Pons (tissue), 1 donor: ENCODE measurements around the gene BZW1.

Source experiments
- DNase-seq: peaks from one replicate; pipeline ENCODE4 v3.0.0-alpha.2; 2016; ENCODE audit warnings: low spot score

Gene BZW1

GRCh38 chr2:200839513-200839912, 27.8 kb downstream of the BZW1 start:
- DNase-seq, result no peak

DNA sequence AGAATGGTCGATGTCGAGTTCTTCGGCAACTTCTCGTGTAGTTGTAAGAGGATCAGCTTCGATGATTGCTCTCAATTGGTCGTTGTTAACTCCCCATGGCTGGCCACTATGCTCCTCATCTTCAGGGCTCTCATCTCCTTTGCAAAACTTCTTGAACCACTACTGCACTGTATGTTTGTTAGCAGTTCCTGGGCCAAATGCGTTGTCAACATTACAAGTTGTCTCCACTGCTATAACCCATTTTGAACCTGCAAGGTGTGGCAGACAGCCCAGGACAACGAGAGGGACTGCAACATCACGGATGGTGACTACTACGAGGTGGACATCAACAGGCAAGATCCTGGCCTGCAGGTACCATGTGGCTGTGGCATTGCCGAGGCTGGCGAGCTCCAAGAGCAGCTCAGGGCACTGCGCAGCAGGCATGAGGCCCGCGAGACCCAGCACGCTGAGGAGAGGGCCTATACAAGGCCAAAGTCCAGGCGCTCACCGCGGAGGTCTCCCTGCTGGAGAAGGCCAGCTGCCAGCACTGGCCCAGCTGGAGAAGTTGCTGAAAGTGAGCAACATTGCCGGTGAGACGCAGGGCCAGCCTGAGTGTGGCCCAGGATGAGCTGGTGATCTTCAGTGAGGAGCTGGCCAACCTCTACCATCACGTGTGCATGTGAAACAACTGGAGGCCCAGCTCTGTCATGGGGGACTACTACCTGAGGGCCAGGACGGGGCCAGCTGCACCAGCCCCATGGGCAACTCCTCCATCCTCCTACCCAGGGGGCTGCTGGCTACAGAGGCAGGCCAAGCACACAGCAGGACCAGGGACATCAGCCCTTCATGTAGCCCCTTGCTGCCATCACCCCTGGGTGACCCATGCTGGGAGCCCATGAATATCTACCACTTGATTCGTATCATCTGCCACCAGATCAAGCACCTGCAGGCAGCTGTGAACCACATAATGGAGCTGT, 32.6 kb downstream of the BZW1 start:
- DNase-seq, result no peak

DNA sequence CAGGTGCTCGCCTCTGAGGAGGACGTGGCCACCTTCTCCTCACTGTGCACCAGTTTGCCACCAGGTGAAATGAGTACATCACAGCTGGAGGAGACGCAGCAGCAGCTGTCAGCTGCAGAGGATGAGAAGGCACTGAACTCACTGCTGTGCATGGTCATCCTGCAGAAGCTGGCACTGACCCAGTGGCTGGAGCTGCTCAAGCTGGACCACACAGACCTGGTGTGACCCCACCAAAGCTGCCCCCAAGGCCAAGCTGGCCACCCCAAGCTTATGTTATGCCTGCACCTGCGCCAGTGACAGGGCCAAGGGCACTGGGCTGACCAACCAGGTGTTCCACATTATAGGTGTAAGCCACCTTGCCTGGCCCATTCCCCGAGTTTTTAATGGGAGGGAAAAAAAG, 33.5 kb downstream of the BZW1 start:
- no peak for DNase-seq

DNA sequence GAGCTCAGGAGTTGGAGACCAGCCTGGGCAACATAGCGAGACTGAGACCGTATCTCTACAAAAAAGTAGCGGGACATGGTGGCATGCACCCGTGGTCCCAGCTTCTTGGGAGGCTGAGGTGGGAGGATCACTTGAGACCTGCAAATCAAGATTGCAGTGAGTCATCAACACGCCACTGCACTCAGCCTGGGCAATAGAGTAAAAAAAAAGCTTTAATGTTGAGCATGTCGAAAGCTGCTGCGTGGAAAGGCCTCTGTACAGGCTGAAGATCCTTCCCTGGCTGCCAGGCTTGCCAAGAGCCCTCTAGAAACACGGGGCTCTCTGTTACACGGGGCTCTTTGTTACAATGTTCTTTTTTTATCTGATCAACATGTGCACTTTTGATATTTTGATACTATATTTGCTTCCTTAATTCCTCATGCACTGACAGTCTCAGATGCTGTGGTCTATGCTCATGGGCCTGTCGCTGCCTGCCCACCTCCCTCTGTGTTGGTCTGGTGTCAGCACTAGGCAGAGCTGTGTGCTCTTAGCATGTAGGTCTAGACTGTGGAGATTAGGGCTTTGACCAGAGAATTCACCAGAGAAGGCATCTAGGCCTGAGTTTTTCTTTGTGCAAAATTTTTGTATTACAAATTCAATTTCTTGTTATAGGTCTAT, 34.1 kb downstream of the BZW1 start:
- DNase-seq, result no peak

DNA sequence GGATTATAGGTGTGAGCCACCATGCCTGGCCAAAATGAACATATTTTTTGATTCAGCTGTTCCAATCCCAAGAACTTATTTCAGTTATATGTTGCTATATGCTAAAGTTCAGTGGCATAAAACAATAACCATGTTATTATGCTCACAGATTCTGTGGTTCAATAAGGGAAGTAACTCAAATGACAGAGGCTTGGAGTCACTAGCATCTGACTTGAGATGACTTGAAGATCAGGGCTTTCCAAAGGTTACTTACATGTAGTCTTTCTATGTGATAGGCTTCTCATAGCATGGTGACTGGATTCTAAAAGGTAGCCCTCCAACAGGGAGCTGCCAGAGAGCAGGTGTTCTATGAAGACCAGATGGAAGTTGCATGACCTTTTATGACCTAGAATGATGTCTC, 35.6 kb downstream of the BZW1 start:
- DNase-seq, result no peak

GRCh38 chr2:200847939-200848338, 36.2 kb downstream of the BZW1 start:
- no peak for DNase-seq

DNA sequence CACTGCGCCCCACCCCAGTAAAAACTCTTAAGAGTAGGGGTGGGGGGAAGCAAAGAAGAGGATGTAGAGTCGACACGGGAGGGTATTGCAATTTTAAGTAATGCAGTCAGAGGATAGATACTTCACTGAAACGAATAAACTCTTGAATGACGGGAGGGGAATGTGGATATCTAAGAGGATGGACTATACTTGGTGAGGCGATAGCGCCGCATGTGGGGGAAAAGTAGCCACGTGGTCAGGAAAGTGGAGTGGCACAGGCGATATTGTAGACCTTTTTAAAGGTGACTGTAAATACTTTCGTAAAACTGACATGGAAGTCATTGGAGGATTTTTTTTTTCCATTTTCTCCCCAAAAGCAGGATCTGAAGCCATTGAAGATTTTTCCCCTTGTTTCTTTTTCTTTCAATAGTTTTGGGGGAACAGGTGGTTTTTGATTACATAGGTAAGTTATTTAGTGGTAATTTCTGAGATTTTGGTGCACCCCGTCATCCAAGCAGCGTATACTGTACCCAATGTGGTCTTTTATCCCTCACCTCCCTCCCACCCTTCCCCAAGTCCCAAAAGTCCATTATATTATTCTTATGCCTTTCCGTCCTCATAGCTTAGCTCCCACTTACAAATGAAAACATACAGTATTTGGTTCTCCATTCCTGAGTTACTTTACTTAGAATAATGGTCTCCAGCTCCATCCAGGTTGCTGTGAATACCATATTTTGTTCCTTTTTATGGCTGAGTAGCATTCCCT, 39.0 kb downstream of the BZW1 start:
- no peak for DNase-seq

DNA sequence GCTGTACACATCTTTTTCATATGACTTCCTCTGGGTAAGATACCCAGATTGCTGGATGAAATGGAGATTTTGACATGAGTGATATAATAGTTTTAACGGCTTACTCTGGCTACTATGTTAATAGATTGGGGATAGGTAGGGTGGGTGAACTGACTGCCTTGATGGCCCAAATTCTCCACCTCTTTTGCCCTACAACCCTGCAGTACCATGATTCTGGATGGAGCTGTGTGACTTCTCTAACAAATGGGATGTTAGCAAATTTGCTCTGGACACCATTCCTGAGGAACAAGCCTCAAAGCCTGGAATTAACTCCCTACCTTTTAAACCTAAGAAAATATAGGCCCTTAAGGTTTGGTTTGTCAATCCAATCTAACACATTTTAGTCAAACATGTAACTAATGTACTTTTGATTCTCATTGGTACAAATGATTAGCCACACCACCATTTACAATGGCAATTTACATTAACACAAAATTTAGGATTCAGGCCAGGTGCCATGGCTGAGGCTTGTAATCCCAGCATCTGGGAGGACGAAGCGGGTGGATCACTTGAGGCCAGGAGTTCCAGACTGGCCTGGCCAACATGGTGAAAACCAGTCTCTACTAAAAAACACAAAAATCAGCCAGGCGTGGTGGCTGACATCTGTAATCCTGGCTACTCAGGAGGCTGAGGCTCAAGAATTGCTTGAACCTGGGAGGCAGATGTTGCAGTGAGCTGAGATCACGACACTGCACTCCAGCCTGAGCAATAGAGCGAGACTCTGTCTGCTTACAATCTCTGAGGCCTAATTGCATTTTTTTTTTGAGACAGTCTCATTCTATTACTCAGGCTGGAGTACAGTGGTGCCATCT, 39.9 kb downstream of the BZW1 start:
- no peak for DNase-seq

- no peak for DNase-seq
Measured at GRCh38 chr2:200852605-200853004, 40.9 kb downstream of the BZW1 start.

- DNase-seq, result no peak
Measured at GRCh38 chr2:200856806-200857205, 45.1 kb downstream of the BZW1 start.

DNA sequence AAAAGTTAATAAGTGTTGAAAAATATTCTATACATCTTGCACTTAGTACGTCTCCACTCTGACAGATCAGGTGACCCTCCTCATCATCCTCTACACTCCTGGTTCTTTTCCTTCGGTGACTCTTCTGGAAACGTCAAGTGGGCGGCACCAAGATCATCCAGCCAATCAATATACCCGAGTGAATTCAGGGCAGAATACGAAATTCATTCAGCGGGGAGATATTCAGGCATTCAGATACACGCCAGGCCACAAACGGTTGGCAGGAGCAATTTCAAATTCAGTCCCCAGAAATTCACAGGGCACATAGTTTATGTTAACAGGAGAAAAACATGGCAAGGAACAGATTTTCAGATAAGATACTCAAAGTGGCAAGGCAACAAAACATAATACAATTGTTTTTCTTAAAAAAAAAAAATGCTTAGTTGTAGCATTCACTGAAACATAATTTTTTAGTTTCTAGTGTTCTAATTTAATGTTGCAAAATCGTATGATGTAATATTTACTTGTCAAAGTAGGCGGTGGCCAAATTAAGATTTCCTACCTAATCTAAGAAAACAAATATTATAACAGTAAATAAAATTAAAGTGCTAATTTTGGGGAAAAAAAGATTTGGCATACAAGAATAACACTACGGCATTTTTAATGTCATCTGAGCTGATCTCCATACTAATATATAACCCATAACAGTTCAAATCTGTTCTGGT, 48.5 kb downstream of the BZW1 start:
- peak; percentile 67 for DNase-seq

GRCh38 chr2:200861617-200862155, 50.0 kb downstream of the BZW1 start:
- peak; percentile 52 for DNase-seq

GRCh38 chr2:200862532-200863000, 50.9 kb downstream of the BZW1 start:
- DNase-seq, result peak; percentile 78

GRCh38 chr2:200863782-200864175, 52.1 kb downstream of the BZW1 start:
- peak; percentile 57 for DNase-seq

DNA sequence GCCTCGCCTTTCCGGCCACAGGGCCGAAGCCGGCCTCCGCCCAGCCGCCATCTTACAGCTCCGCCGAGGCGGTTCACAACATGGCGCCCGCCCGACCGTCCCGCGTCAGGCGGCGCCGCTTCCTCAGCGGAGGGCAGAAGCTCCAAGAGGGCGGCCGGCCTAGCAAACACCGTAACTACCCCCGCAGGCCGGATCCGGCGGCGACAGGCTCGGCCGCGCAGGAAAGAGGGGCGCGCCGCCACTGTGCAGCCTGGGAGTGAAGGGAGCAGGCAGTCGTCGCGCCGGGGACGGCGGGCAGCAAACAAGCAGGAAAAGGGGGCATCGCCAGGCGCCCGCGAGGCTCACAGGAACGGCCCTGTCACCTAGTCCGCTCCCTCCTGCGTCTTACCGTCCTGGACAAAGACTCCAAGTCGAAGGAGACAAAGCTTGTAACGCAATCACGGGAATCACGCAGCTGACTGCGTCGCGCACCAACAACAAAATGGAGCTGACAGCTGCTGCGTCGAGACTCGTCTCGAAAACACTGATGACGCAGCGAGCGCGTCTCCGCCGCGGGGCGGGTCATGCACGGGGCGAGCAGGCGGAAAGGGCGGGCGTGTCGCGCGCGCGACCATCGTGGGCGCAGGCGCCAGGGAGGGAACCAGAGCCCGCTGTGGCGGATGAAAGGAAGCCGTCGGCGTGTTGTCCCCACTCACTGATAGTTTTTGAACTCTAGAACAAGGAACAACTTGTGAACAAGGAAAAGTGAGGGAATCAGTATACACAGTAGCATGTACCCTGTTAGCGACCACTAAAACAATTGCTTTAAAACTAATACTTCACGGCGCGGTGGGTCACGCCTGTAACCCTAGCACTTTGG, 52.7 kb downstream of the BZW1 start, which contains the start of gene CLK1:
TSS of gene CLK1 (minus strand) at position 483 of the 859 bp plus-strand sequence. CDS start 2,796 bp downstream, outside the sequence.
- peak; percentile 96 for DNase-seq

DNA sequence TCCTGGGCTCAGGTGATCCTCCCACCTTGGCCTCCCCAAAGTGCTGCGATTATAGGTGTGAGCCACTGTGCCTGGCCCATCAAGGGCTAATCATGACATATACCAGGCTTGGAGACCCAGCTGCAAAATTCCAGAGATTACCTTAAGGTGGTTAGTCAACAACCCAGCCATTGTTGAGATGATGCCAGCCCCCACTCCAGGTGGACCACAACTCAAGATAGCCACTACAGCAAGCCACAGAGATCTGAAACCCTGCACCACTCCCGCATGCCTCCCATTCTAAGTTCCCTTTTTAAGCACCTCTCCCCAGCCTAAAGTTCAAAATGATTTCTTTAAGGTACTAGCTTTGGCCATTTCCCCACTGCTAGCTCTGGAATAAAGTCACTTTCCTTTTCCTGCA, 57.3 kb downstream of the BZW1 start:
- no peak for DNase-seq

DNA sequence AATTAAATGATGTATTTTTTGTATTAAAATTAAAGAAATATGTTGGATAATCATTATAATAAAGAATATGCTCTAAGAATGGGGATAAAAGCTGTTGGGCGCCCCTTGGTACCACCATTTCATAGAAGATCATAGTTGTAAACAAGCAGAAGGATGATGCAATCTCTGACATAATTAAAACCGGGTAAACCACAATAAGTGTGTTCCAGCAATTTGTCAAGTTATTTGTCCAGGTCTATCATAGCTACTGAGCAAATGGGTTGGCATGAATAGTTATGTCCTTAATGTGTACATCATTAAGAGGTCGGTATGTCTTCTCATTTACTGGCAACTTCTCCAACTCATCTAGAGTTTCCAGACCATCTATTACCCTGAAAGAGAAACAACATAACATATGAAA, 59.4 kb downstream of the BZW1 start:
- no peak for DNase-seq

GRCh38 chr2:200873560-200873959, 61.9 kb downstream of the BZW1 start:
- no peak for DNase-seq
